Esophagus squamous epithelium (tissue), 4 donors: ENCODE measurements around the gene TMEM87B.

ENCODE experiments used
- POLR2A ChIP-seq, 4 donors: fragments of 450-650 bp; IDR thresholded peaks; one replicate each; pipeline ENCODE4 v1.6.1; 2017; ENCODE audit warnings: antibody characterized with exemption in 4 of 4, mild to moderate bottlenecking in 4 of 4, moderate library complexity in 3 of 4
- TF ChIP-seq, protein P1 (sequence below), 6 experiments: fragments of 450-650 bp in 4 of 6; fragments of 200-600 bp in 2 of 6; sonication (generic) in 2 of 6; IDR thresholded peaks; one replicate each; pipeline ENCODE4 v1.5.1; 2016 to 2019; ENCODE audit warnings: antibody characterized with exemption in 6 of 6, mild to moderate bottlenecking in 4 of 6, moderate library complexity in 4 of 6

DNA sequence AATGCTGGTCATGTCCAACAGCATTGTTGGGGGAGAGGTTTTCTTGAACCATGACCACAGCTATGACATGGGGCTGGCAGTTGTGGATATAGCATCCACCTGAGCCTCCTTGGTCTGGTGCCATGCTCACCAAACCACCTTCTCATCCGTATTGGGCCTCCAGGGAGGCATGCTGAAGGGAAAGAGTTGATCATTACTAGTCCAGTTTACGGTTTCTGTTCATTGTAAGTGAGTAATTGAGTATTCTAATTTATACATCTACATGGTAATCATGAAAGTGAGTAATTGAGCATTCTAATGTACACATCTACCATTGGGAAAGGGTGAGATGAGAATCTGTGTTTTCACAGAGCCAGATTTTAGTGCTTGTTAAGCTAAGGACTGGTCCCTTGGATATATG is 6.8 kb downstream of the TMEM87B start:
- TF ChIP-seq, protein P1, sequence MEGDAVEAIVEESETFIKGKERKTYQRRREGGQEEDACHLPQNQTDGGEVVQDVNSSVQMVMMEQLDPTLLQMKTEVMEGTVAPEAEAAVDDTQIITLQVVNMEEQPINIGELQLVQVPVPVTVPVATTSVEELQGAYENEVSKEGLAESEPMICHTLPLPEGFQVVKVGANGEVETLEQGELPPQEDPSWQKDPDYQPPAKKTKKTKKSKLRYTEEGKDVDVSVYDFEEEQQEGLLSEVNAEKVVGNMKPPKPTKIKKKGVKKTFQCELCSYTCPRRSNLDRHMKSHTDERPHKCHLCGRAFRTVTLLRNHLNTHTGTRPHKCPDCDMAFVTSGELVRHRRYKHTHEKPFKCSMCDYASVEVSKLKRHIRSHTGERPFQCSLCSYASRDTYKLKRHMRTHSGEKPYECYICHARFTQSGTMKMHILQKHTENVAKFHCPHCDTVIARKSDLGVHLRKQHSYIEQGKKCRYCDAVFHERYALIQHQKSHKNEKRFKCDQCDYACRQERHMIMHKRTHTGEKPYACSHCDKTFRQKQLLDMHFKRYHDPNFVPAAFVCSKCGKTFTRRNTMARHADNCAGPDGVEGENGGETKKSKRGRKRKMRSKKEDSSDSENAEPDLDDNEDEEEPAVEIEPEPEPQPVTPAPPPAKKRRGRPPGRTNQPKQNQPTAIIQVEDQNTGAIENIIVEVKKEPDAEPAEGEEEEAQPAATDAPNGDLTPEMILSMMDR (IDR thresholded peaks at IDR 0.05) = no peak
- no peak for TF ChIP-seq POLR2A (IDR thresholded peaks at IDR 0.05)
